GM21526 (cell line): ENCODE data around the gene AACS.

Experiments used
- ATAC-seq: cut with Tn5 transposase; IDR thresholded peaks from one replicate; pipeline ENCODE4 v1.9.1; 2021; ENCODE audit warnings: moderate library complexity; ENCODE audit not compliant: unreplicated experiment, low FRiP score

AACS gene

DNA sequence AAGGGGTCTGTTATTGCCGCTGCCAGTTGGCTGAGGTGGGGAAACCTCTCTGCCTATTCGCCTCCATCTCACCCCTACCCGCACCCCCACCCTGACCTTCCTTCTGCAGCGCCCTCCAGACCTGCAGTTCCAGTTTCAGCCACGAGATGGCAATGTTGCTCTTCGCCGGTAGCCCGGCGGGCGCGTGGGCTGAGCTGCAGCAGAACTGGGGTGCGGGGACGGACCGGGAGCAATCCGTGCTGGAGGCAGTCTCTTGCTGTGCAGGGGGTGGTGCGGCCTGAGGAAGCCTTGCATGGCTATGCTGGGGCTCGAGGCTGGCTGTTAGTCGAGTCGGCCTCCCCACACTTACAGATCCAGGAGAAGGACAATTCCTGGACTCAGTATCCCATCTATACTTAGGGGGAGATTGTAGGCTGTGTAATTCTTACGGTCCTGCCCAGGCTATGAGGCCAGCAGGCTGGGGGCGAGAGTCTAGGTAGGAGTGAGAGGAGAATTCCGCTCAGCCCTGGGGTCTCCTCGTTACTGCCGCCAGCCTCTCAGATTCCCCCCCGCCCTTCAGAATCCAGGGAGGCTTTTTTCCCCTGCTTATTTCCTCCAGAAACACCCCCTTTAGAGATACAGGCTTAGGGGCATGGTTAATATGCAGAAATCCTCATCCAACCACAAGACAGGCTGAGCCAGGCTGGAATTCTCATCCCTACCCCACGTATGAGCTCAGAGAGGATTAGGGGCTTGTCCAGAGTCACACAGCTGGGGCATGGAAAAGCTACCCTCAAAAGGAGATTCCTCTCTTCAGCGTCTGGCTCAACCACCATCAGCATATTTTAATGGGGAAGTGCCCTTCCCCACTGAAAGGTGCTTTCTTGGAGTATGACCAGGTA is 118.2 kb downstream of the AACS start:
- ATAC-seq: peak; percentile 76

DNA sequence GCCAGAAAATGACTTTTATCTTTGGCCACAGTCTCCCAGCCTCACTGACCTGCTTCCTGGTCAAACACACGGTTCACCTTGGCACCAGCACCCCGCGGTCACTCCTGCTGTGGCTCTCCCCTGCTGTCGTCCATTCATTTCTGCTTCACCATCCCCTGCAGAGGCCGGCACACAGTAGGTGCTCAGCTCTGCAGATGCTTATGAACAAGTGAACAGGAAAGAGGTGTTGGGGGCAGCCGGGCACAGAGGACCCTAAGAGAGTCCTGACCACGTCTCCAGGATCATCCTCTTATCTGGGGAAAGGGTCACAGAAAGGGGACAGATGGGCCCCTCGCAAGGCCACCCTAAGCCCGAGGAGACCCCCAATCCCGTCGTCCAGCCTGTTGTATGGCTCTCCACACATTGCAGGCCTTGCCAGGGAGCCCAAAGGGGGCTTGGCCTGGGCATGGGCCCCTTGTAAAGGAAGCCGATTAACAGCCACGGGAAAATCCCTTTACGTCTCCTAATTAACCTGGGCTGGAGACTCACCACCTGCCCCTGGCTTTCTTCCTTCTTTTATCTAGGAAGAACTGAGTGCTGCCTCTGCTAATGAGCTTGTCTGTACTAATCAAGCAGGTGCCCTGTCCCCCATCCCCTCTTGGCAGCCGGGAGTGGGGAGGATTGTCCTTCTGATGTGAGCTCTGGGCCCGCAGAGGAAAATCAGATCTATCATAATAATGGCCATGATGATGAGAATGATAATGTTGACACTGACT is 119.2 kb downstream of the AACS start:
- ATAC-seq: no peak

DNA sequence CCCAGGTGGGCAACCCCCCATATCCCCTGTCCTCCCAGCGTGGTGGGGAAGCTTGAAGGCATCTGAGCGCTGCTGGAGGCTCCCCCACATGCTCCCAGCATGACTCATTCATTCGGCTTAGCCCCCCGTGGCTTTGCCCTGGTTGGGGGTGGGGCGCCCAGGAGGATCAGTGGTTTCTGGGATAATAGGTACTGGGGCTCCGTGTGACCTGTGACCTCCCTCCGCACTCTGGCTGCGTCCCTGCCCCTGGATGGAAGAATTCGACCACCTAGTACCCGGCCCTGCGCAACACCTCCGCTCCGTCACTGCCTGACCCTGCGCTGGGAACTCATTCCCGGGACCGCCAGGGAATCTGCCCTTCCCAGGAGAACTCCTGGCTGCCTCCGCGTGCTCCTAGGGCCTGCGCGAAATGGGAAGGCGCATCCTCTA is 120.1 kb downstream of the AACS start:
- no peak for ATAC-seq

DNA sequence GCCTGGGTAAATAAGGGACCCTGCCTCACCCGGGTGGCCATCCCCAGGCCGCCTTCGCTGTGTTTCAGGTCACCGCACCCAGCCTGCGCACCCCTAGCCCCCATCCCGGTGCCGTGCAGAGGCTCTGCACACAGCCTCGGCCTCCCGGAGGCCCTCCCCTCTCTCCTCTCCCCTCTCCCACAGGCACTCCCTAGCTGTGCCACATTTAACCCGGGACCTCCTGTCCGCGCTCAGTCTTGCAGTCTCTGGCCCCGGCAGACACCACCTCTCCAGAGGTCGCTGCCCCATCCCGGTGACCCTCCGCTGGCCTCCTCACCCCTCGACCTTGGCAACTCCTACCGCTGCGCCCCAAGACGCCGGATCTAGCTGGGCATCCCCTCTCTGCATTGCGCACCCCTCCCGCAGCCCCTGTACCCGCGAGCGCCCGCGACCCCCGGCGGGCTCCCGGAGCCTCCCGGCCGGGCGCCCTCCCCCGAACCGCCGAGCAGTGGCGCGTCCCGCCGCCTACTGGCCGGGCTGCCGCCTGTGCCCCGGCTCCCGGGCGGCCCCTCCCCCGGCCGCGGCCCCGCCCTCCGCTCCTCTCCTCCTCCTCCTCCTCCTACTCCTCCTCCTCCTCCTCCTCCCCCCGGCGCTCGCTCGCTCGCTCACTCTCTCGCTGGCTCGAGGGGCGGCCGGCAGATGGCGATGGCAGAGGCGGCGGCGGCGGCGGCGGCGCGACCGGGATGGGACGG is 120.7 kb downstream of the AACS start, which contains the start of gene TMEM132B:
TMEM132B (plus strand) TSS at position 647 of the 731 bp plus-strand sequence.
- ATAC-seq: no peak

DNA sequence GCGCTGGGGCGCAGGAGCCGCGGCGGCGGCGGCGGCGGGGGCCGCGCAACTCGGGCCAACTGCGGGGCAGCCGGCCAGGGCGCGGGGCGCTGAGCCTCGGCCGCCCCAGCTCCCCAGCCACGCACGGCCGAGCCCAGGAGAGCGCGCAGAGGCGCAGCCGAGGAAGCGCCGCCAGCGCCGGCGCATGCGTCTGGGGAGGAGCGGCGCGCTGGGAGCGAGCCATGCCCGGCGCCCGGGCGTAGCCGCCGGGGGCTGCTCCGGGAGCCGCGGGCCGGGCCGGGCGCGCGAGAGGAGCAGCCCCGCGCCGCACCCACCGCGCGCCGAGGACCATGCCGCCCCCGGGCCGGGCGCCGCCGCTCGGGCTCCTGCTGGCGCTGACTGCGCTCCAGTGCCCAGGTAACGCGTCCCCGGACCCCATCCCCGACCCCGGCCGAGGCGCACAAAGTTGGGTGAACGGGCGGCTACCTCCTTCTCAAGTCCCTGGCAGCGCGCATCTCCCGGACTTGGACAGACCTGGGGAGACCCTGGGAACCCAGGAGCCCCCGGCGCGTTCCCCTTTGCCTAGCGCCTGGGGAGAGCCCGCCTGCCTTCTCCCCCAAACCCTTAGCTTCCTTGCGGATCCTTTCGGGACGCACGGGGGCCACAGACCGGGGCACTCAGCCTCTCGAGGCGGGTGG is 121.4 kb downstream of the AACS start:
- no peak for ATAC-seq

DNA sequence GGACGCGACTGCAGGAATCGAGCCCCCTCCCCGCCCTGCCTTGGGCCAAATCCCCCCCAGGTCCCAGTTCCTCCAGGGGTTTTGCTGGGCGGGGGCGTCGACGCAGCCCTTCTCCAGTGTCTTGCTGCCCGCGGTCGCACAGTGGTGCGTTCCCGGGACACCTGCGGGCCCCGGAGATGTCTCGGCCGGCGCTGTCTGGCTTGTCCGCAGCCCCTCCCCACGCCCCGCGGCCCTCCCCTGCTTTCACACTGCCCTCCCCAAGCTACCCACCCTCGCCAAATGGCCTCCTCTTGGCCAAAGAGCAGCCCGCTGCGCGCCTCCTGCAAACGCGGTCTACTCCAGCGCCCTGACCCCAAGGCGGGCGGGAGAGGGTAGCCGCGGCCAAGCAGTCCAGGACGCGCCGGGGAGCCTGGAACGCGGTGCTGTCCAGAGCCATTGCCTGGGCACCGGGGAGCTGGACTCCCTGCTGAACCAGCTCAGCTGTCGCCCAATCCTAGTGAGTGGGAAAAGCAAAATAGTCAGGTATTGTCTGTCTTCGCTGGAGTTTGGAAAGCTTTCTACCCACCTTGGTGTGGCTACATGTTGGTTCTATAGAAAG is 122.0 kb downstream of the AACS start:
- ATAC-seq: no peak

DNA sequence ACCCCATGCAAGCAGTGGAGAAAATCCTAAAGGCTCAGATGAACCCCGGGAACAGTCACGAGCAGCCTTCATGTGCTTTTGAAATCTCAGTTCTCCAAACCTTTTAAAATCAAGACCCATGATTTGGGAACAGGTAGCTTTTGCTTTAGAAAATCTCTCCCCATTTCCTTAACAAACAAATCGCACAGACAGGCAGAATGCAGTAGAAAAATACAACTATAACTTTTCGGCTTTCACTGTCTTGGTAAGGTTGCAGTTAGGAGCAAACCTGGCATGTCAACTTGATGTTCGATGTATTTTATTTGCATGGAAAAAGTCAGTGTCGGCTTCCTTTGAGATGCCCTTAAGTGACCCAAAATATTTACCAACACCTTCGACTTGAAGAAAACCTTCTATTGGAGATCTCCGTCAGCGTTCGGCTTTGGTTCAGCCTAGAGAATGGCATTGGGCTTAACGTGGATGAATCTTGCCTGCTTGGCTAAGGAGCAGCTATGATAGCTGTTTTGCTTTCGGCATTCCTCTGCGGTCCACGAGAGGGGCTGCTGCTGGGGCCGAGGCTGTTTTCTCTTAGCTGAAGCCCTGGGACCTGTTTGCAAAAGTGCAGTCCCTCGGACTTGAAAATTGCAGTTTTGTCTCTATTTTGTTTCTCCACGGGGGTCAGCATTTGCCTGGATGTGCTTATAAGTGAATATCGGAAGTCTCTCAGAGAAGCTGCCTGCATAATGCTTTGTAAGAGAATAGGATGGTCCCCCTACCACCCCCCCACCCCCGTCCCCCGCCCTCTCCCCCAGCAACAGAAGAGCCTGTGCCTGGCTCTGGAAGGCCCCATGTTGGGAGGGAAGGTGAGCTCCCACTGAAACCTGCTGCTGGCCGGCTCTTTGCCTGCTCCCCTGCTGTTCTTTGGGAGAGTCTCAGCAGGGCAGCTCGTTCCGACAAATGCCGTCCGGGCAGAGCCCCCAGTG is 122.8 kb downstream of the AACS start:
- ATAC-seq: no peak

DNA sequence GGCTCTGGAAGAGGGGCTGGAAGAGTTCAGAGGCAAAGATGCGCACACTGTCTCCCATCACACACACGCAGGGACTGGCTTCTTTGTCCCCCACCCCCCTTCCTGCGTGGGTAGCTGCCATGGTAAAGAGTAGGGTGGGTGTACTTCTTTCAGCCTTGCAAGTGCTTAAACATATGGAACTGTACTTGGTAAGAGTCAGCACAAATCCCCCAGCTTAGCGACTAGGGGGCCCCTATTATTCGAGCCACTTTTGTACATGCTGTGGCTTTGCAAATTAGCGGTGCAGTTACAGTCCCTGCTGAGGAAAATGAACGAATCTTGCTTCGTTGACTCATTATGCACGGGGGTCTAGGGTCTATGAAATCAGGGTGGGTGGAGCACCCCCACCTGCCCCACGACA is 123.8 kb downstream of the AACS start:
- ATAC-seq: no peak

DNA sequence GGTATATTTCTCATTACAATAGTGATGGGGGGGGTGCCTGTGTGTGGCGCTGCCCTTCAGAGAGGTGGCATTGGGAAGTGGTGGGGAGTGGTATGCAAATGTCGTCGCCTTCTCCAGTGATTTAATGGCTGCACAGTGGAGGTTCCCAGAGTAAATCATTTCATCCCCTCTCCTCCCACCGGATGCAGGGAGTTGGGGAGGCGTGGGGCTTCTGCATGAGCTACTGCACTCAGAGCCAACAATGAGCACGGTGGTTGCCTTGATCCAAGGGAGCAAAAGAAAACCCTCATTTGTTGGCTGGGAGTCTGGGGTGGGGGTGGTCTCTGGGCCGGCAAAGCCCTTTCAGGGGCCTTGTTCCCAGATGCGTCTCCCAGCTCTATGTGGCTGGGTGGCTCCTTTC is 124.3 kb downstream of the AACS start:
- no peak for ATAC-seq

DNA sequence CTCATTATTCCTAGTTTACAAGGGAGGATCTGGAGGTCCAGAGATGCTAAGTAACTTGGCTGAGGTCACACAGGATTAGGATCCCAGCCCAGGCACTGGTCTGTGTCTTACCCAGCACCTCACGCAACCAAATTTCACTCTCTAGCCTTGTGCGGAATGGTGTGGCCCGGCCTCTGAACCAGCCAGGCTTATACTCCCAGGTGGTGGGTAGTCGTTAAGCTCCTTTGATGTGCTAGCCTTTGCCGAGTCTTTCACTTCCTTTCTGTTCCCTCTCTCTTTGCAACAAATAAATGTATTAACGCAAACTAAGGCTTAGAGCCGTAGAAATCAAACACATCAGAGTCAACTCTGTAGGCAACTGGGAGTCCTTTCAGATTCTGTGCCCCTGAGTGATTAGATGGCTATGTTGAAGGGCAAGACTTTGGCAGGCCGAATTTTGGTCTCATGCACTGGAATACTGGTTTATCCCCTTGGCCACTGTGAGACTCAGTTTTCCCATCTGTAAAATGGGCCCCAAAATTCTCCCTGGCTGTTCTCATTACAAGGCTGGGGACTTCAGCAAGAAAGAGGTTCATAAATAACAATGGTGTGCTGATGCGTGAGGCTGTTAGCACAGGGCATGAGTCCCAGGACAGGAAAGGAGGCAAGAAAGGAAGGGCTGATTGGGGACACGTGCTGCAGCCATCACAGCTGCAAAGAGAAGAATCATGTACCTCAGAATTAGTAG is 126.3 kb downstream of the AACS start:
- no peak for ATAC-seq

DNA sequence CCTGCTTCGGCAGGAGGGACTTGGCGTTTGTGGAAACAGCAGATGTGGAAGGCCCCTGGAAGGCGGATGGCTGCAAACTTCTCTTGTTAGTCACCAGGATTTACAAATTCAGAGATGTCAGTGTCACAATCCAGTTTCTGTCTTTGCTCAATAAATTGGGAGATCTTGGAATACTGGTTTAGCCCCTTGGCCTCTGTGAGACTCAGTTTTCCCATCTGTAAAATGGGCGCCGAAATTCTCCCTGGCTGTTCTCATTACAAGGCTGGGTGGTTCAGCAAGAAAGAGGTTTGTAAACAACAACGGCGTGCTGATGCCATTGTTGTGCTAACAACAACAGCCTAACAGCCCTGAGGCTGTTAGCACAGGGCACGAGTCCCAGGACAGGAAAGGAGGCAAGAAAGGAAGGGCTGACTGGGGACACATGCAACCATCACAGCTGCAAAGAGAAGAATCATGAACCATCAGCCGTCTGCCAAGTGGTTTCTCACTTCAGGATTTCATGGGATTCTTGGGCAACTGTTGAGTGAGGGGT is 127.5 kb downstream of the AACS start:
- ATAC-seq: no peak
